Heart left ventricle (tissue), 16 donors: ENCODE data around the gene CDK2AP2. TPM values are rescaled to one million over a fixed set of nuclear protein-coding genes. Genes with fewer than 3 reads are reported as not detected.
A peak's percentile ranks its signal among the peaks of the same experiment; 100 is the strongest.

Source experiments
- ATAC-seq, 4 donors: fragments of 200-7000 bp; cut with Tn5 transposase; one replicate each; pipeline ENCODE4 v1.9.1; 2020 to 2022; ENCODE audit warnings: moderate library complexity in 4 of 4, mild to moderate bottlenecking in 3 of 4, moderate number of reproducible peaks in 1 of 4
- DNase-seq, 5 donors: peaks; one replicate each; pipeline ENCODE4 v3.0.0-alpha.2; 2020
- H3K27ac ChIP-seq, 12 donors: fragments of 200-600 bp; sonication (generic) in 4 of 12; one replicate each; pipeline versions ENCODE4 v1.5.0 to v1.8.0; 2016 to 2022; ENCODE audit warnings: mild to moderate bottlenecking in 2 of 12
- H3K27me3 ChIP-seq, 9 donors: fragments of 200-600 bp; sonication (generic) in 2 of 9; one replicate each; pipeline versions ENCODE4 v1.5.1 to v1.8.0; 2016 to 2022; ENCODE audit warnings: mild to moderate bottlenecking in 3 of 9
- H3K36me3 ChIP-seq, 9 donors: fragments of 200-600 bp; sonication (generic) in 2 of 9; one replicate each; pipeline versions ENCODE4 v1.5.0 to v1.8.0; 2018 to 2022; ENCODE audit warnings: mild to moderate bottlenecking in 2 of 9
- H3K4me1 ChIP-seq, 12 donors: fragments of 200-600 bp; sonication (generic) in 4 of 12; one replicate each; pipeline versions ENCODE4 v1.5.0 to v1.8.0; 2016 to 2022; ENCODE audit warnings: mild to moderate bottlenecking in 3 of 12
- H3K4me3 ChIP-seq, 12 donors: fragments of 200-600 bp; sonication (generic) in 4 of 12; one replicate each; pipeline versions ENCODE4 v1.5.0 to v1.8.0; 2017 to 2022; ENCODE audit warnings: mild to moderate bottlenecking in 9 of 12, moderate library complexity in 4 of 12
- H3K9me3 ChIP-seq, 12 donors: fragments of 200-600 bp; sonication (generic) in 4 of 12; one replicate each; pipeline versions ENCODE4 v1.5.0 to v1.8.0; 2016 to 2022; ENCODE audit warnings: mild to moderate bottlenecking in 1 of 12
- CTCF ChIP-seq, 12 donors: fragments of 200-600 bp; sonication (generic) in 4 of 12; IDR thresholded peaks; one replicate each; pipeline versions ENCODE4 v1.5.0 to v1.8.0; 2018 to 2022; ENCODE audit warnings: antibody characterized with exemption in 12 of 12, mild to moderate bottlenecking in 5 of 12
- POLR2A ChIP-seq, 2 donors: fragments of 450-650 bp; IDR thresholded peaks; one replicate each; pipeline ENCODE4 v1.6.1; 2017; ENCODE audit warnings: antibody characterized with exemption in 2 of 2, mild to moderate bottlenecking in 2 of 2, moderate library complexity in 2 of 2
- WGBS, 4 donors: extraction: QIAGEN DNeasy Blood & Tissue Kit in 2 of 4; methylation state at CpG; one replicate each; pipeline versions ENCODE4 v1.1.5 to v1.1.7; 2013 to 2018; 5-methylcytosine and 5-hydroxymethylcytosine counted together
- intact Hi-C, 10 donors: fragments of 100-400 bp; cut with DNase I; formaldehyde crosslinking; loops; one replicate each; pipeline versions ENCODE4 v1.11.1 to v1.14.2; 2022
- polyA plus RNA-seq, 2 donors: library from polyadenylated mRNA; stranded (reverse); fragments of 200-250 nt; gene quantifications; one replicate each; pipeline ENCODE4 v1.2.3, GENCODE V29; 2013
- total RNA-seq, 9 donors: library from RNA; depleted of rRNA in 2 of 9; stranded (reverse); fragments of >200 nt in 2 of 9; fragmentation: NEBNext Ultra II Directional in 3 of 9; extraction: Animal tissue kit (Norgen Biotek cat#: 25700) in 3 of 9; gene quantifications; one replicate each; pipeline versions ENCODE4 v1.1.0 to v1.2.4, GENCODE V29; 2016 to 2023
- donor health status: ischemic (EF 13 %, LVEDD 7.1; RV severe dilation, severe dysfunction).
- donor health status: healthy with polysubstance abuse.
- donor health status: DM: no; HTN: yes; CAD: no.
- donor health status: DM: no; HTN: no; CAD: no.
- donor health status: ischemic (EF 25% LVEDD 6.9; RV normal size, moderate dysfunction).
- donor health status: ischemic (EF 25% LVEDD 5.7; RV mildly dilated, moderate dysfunction).
- donor health status: healthy.
- donor health status: DM: yes; HTN: yes; CAD: no.
- donor health status: ischemic (EF 35%, LVEDD 5.7; RV mildly dilated, moderate dysfunction).
- donor health status: nonischemic (EF 11% LVEDD 7.7; RV severe dilation, severe dysfunction).
- donor health status: DM: yes; HTN: yes; CAD: no.
- donor health status: PGD.
- donor health status: ischemic (EF 29% LVEDD 5.4; RV normal size, mild dysfunction).
- donor health status: nonischemic (EF 23%, LVEDD 6.1; RV moderate dilation, normal function).

Gene CDK2AP2
- total and polyA plus RNA-seq, 11 donors: 37.0 to 461 (median 60.1) TPM

GRCh38 chr11:67525275-67525976 lies 17.5 kb upstream of the CDK2AP2 start:
- Histone ChIP-seq H3K4me1 (no peaks in the 10 kb centered on the region), H3K27ac (no peak overlapping the region), H3K27me3 (no peaks in the 10 kb centered on the region), H3K9me3 (no peaks in the 10 kb centered on the region), H3K36me3 (no peaks in the 10 kb centered on the region), H3K4me3 (no peak overlapping the region)
- TF ChIP-seq POLR2A (IDR thresholded peaks at IDR 0.05) (no peak), CTCF (IDR thresholded peaks at IDR 0.05) (no peak)
- WGBS, 4 donors: 69 to 77% (median 76%) methylated on average over 5 of the region's 5 CpGs
- intact Hi-C loops: no loop called here
- DNase-seq: no peak
- ATAC-seq: no peak

- no peak overlapping the region for H3K27ac ChIP-seq
- intact Hi-C loops: no loop called here
- DNase-seq: no peak
- WGBS, 4 donors: 80 to 91% (median 86%) methylated on average over 9 of the region's 9 CpGs
- no peak overlapping the region for H3K4me3 ChIP-seq
- no peaks in the 10 kb centered on the region for H3K9me3 ChIP-seq
- ATAC-seq: no peak
- no peaks in the 10 kb centered on the region for H3K4me1 ChIP-seq
- no peaks in the 10 kb centered on the region for H3K27me3 ChIP-seq
- H3K36me3 ChIP-seq: no peaks in the 10 kb centered on the region
- TF ChIP-seq POLR2A (IDR thresholded peaks at IDR 0.05) (no peak), CTCF (IDR thresholded peaks at IDR 0.05) (no peak)
Measured at GRCh38 chr11:67524480-67524808, 16.5 kb upstream of the CDK2AP2 start.

GRCh38 chr11:67523556-67524479 lies 15.9 kb upstream of the CDK2AP2 start:
- intact Hi-C loops: no loop called here
- Histone ChIP-seq H3K27me3 (no peaks in the 10 kb centered on the region), H3K27ac (no peak overlapping the region), H3K9me3 (no peaks in the 10 kb centered on the region), H3K36me3 (no peaks in the 10 kb centered on the region), H3K4me3 (no peak overlapping the region), H3K4me1 (no peaks in the 10 kb centered on the region)
- TF ChIP-seq CTCF (IDR thresholded peaks at IDR 0.05) (no peak), POLR2A (IDR thresholded peaks at IDR 0.05) (no peak)
- DNase-seq: no peak
- ATAC-seq: peak in 1 of 4 donors; percentile 12
- WGBS, 4 donors: 74 to 87% (median 78%) methylated on average over 12 to 25 of the region's 25 CpGs

- 79 to 86% (median 85%) methylated on average over 11 to 23 of the region's 23 CpGs for WGBS, 4 donors
- ATAC-seq: no peak
- intact Hi-C loops: no loop called here
Measured at GRCh38 chr11:67522844-67523555, 15.0 kb upstream of the CDK2AP2 start, which contains the start of gene CABP2. Gene CABP2 (minus strand): TSS chr11:67523446. CDS start chr11:67523326, 120 bp downstream.

More at GRCh38 chr11:67522844-67523555, 15.0 kb upstream of the CDK2AP2 start, which contains the start of gene CABP2:
- Histone ChIP-seq H3K27ac (no peak within 1 kb of the TSS), H3K36me3 (no peaks in the 10 kb centered on the region), H3K27me3 (no peaks in the 10 kb centered on the region), H3K4me1 (no peaks in the 10 kb centered on the region), H3K4me3 (no peak within 1 kb of the TSS), H3K9me3 (no peaks in the 10 kb centered on the region)
- TF ChIP-seq CTCF (IDR thresholded peaks at IDR 0.05): no peak
- no peak for TF ChIP-seq POLR2A (IDR thresholded peaks at IDR 0.05)
- DNase-seq: no peak
